Astrocyte (in vitro differentiated cells and primary cell): ENCODE results near the gene DNAH17. TPM values are rescaled to one million over a fixed set of nuclear protein-coding genes. Genes with fewer than 3 reads are reported as not detected.

Source experiments
- DNase-seq: peaks from one replicate; pipeline ENCODE4 v3.0.0-alpha.2; 2010; ENCODE audit warnings: low read depth
- FAIRE-seq: peaks from 2 replicates; lab custom pipeline; 2011; peaks lifted over from hg19 to GRCh38; lab: Jason Lieb, UNC
- H2AFZ ChIP-seq: 2 replicates; pipeline ENCODE4 v1.6.0; 2012; ENCODE audit warnings: low read depth, low read length, inconsistent platforms
- H3K27ac ChIP-seq: 2 replicates; pipeline ENCODE4 v1.5.1; 2011; ENCODE audit warnings: low read depth, low read length, inconsistent platforms
- H3K27me3 ChIP-seq: 2 replicates; pipeline ENCODE4 v1.6.0; 2011; ENCODE audit warnings: low read length, inconsistent platforms; ENCODE audit not compliant: insufficient read depth
- H3K36me3 ChIP-seq: 2 replicates; pipeline ENCODE4 v1.5.1; 2011; ENCODE audit warnings: low read length, inconsistent platforms; ENCODE audit not compliant: insufficient read depth
- H3K4me1 ChIP-seq: 2 replicates; pipeline ENCODE4 v1.5.1; 2011; ENCODE audit warnings: low read length, inconsistent platforms; ENCODE audit not compliant: insufficient read depth
- H3K4me2 ChIP-seq: 2 replicates; pipeline ENCODE4 v1.6.0; 2012; ENCODE audit warnings: low read length, inconsistent platforms
- H3K4me3 ChIP-seq: 2 replicates; pipeline ENCODE4 v1.5.1; 2011; ENCODE audit warnings: low read depth, mild to moderate bottlenecking, low read length, inconsistent platforms; ENCODE audit not compliant: insufficient read depth
- H3K79me2 ChIP-seq: 2 replicates; pipeline ENCODE4 v1.6.0; 2012; ENCODE audit warnings: mild to moderate bottlenecking, low read length, inconsistent platforms; ENCODE audit not compliant: insufficient read depth
- H3K9ac ChIP-seq: 2 replicates; pipeline ENCODE4 v1.6.0; 2012; ENCODE audit warnings: mild to moderate bottlenecking, low read length, inconsistent platforms
- H3K9me3 ChIP-seq: 2 replicates; pipeline ENCODE4 v1.5.1; 2012; ENCODE audit warnings: low read depth, mild to moderate bottlenecking, low read length, inconsistent platforms; ENCODE audit not compliant: insufficient read depth
- H4K20me1 ChIP-seq: 2 replicates; pipeline ENCODE4 v1.6.0; 2012; ENCODE audit warnings: low read length, inconsistent platforms; ENCODE audit not compliant: insufficient read depth
- H3K27ac Mint-ChIP-seq: one replicate; pipeline ENCODE4 v1.8.0; 2021; ENCODE audit warnings: mild to moderate bottlenecking, mixed read lengths; ENCODE audit not compliant: unreplicated experiment
- H3K27me3 Mint-ChIP-seq: one replicate; pipeline ENCODE4 v1.8.0; 2021; ENCODE audit warnings: low read depth, mixed read lengths; ENCODE audit not compliant: unreplicated experiment
- H3K36me3 Mint-ChIP-seq: one replicate; pipeline ENCODE4 v1.8.0; 2021; ENCODE audit warnings: low read depth, mixed read lengths; ENCODE audit not compliant: unreplicated experiment
- H3K4me1 Mint-ChIP-seq: one replicate; pipeline ENCODE4 v1.8.0; 2021; ENCODE audit warnings: low read depth, mixed read lengths; ENCODE audit not compliant: unreplicated experiment
- H3K4me3 Mint-ChIP-seq: one replicate; pipeline ENCODE4 v1.8.0; 2021; ENCODE audit warnings: mild to moderate bottlenecking, moderate library complexity, mixed read lengths; ENCODE audit not compliant: unreplicated experiment
- H3K9me3 Mint-ChIP-seq: one replicate; pipeline ENCODE4 v1.8.0; 2021; ENCODE audit warnings: mild to moderate bottlenecking, mixed read lengths; ENCODE audit not compliant: unreplicated experiment
- CTCF ChIP-seq: IDR thresholded peaks from 2 replicates; pipeline ENCODE4 v1.5.1; 2011; ENCODE audit warnings: low read depth, mild to moderate bottlenecking, inconsistent platforms, low read length, moderate library complexity; ENCODE audit not compliant: insufficient read depth
- EZH2 ChIP-seq: IDR thresholded peaks from 2 replicates; pipeline ENCODE4 v1.6.1; 2012; ENCODE audit warnings: mild to moderate bottlenecking, low read length, inconsistent platforms; ENCODE audit not compliant: insufficient read depth
- total RNA-seq: library from RNA; stranded (reverse); gene quantifications from 2 replicates; pipeline ENCODE4 v1.2.1, GENCODE V29; 2021

Gene DNAH17
- total RNA-seq, 1 donor from 2014 or later, result 0.14 TPM

- no peak overlapping the region for H3K4me3 Mint-ChIP-seq
- no peaks in the 10 kb centered on the region for H3K79me2 ChIP-seq
- H3K9ac ChIP-seq, result no peak overlapping the region
- no peaks in the 10 kb centered on the region for H3K4me1 ChIP-seq
- peaks cover 5% of the 10 kb centered on the region for H3K27me3 ChIP-seq
- H2AFZ ChIP-seq, result no peak overlapping the region
- no peak for FAIRE-seq
- no peaks in the 10 kb centered on the region for H3K9me3 ChIP-seq
- no peaks in the 10 kb centered on the region for H3K36me3 Mint-ChIP-seq
- no peak overlapping the region for H3K27ac Mint-ChIP-seq
- H3K27me3 Mint-ChIP-seq, result peaks cover 30% of the 10 kb centered on the region
- peaks cover 5% of the 10 kb centered on the region for H3K9me3 Mint-ChIP-seq
- H3K4me3 ChIP-seq, result no peak overlapping the region
- H4K20me1 ChIP-seq, result no peaks in the 10 kb centered on the region
- no peak overlapping the region for H3K4me2 ChIP-seq
- DNase-seq, result no peak
- no peaks in the 10 kb centered on the region for H3K4me1 Mint-ChIP-seq
- H3K27ac ChIP-seq, result no peak overlapping the region
- TF ChIP-seq CTCF (no peak), EZH2 (no peak)
- H3K36me3 ChIP-seq, result no peaks in the 10 kb centered on the region
Measured at GRCh38 chr17:78476973-78477372, 100.2 kb downstream of the DNAH17 start.

GRCh38 chr17:78476149-78476548 is 101.0 kb downstream of the DNAH17 start:
- FAIRE-seq (no peak), DNase-seq (no peak)
- no peaks in the 10 kb centered on the region for H3K36me3 Mint-ChIP-seq
- Histone ChIP-seq H3K9ac (no peak overlapping the region), H3K9me3 (no peaks in the 10 kb centered on the region), H3K27ac (no peak overlapping the region), H3K27me3 (peaks cover 5% of the 10 kb centered on the region), H3K4me1 (no peaks in the 10 kb centered on the region), H3K79me2 (no peaks in the 10 kb centered on the region), H3K36me3 (no peaks in the 10 kb centered on the region), H3K4me2 (no peak overlapping the region), H4K20me1 (no peaks in the 10 kb centered on the region), H2AFZ (no peak overlapping the region), H3K4me3 (no peak overlapping the region)
- H3K9me3 Mint-ChIP-seq, result peaks cover 5% of the 10 kb centered on the region
- H3K27me3 Mint-ChIP-seq, result peaks cover 37% of the 10 kb centered on the region
- no peak overlapping the region for H3K4me3 Mint-ChIP-seq
- H3K27ac Mint-ChIP-seq, result no peak overlapping the region
- no peaks in the 10 kb centered on the region for H3K4me1 Mint-ChIP-seq
- TF ChIP-seq EZH2, result no peak
- no peak for TF ChIP-seq CTCF

GRCh38 chr17:78475211-78475610 is 102.0 kb downstream of the DNAH17 start:
- no peak overlapping the region for H3K27ac ChIP-seq
- no peak overlapping the region for H3K9ac ChIP-seq
- H3K9me3 ChIP-seq, result no peaks in the 10 kb centered on the region
- no peaks in the 10 kb centered on the region for H3K79me2 ChIP-seq
- H4K20me1 ChIP-seq, result no peaks in the 10 kb centered on the region
- H3K27me3 ChIP-seq, result peaks cover 5% of the 10 kb centered on the region
- H3K4me3 ChIP-seq, result no peak overlapping the region
- FAIRE-seq (no peak), DNase-seq (no peak)
- peaks cover 5% of the 10 kb centered on the region for H3K9me3 Mint-ChIP-seq
- H3K36me3 Mint-ChIP-seq, result no peaks in the 10 kb centered on the region
- no peaks in the 10 kb centered on the region for H3K4me1 ChIP-seq
- H3K4me2 ChIP-seq, result no peak overlapping the region
- H3K4me3 Mint-ChIP-seq, result no peak overlapping the region
- H2AFZ ChIP-seq, result no peak overlapping the region
- H3K27me3 Mint-ChIP-seq, result peaks cover 37% of the 10 kb centered on the region
- H3K27ac Mint-ChIP-seq, result no peak overlapping the region
- H3K4me1 Mint-ChIP-seq, result no peaks in the 10 kb centered on the region
- TF ChIP-seq EZH2 (no peak), CTCF (no peak)
- no peaks in the 10 kb centered on the region for H3K36me3 ChIP-seq
